K562 (cell line): ENCODE results near the gene LSR. TPM values are rescaled to one million over a fixed set of nuclear protein-coding genes. Genes with fewer than 3 reads are reported as not detected.
A peak's percentile ranks its signal among the peaks of the same experiment; 100 is the strongest.

Source experiments
- ATAC-seq: fragments of 200-7000 bp; cut with Tn5 transposase; 3 replicates; pipeline ENCODE4 v1.9.1; 2020; ENCODE audit warnings: moderate library complexity
- BruUV-seq: library from RNA; stranded (reverse); fragments of 400-500 nt; replicated peaks from 2 replicates; lab custom pipeline; 2021; lab: Mats Ljungman, UMichigan
- CTCF ChIA-PET: fragments of 300-600 bp; formaldehyde crosslinking; extraction: SDS; loops from one replicate; lab custom pipeline; 2021; ENCODE audit warnings: low intra/inter-chr PET ratio; lab: Yijun Ruan, JAX
- POLR2A ChIA-PET: fragments of 300-600, 350-650 bp; sonication (Branson Sonifier 250); formaldehyde crosslinking; extraction: SDS; loops from one replicate; lab custom pipeline; 2021; ENCODE audit warnings: antibody characterized with exemption, inconsistent platforms; lab: Yijun Ruan, JAX
- DNase-seq, 4 experiments: peaks; one replicate each; pipeline versions ENCODE4 v3.0.0 to v3.0.0-alpha.2; 2011 to 2018; ENCODE audit warnings: low spot score in 3 of 4, mixed read lengths in 3 of 4; ENCODE audit errors: extremely low read depth in 1 of 4
- FAIRE-seq: peaks from 2 replicates; lab custom pipeline; 2011; peaks lifted over from hg19 to GRCh38; lab: Jason Lieb, UNC
- H2AFZ ChIP-seq: 2 replicates; pipeline ENCODE4 v1.6.0; 2011; ENCODE audit warnings: low read depth, low read length, control low read depth, inconsistent platforms
- H3K27ac ChIP-seq: fragments of 200-600 bp; 3 replicates; pipeline ENCODE4 v1.8.0; 2011; ENCODE audit warnings: low read depth, mild to moderate bottlenecking, control low read depth, inconsistent platforms, low read length, moderate library complexity, mixed read lengths; ENCODE audit errors: extremely low read depth
- H3K27me3 ChIP-seq, 2 experiments: fragments of 300-600 bp in 1 of 2; 2 replicates in 1 of 2; 3 replicates in 1 of 2; pipeline versions ENCODE4 v1.6.0 to v1.8.0; 2011; ENCODE audit warnings: inconsistent platforms in 2 of 2, low read length in 2 of 2, mild to moderate bottlenecking in 1 of 2, mixed read lengths in 1 of 2, moderate library complexity in 1 of 2; ENCODE audit not compliant: control insufficient read depth in 2 of 2, insufficient read depth in 2 of 2
- H3K36me3 ChIP-seq: fragments of 300-600 bp; 3 replicates; pipeline ENCODE4 v1.8.0; 2011; ENCODE audit warnings: mild to moderate bottlenecking, low read length, inconsistent platforms; ENCODE audit not compliant: control insufficient read depth, insufficient read depth
- H3K4me1 ChIP-seq, 2 experiments: fragments of 200-600 bp in 1 of 2; replicated peaks in 1 of 2; 2 replicates in 1 of 2; 3 replicates in 1 of 2; pipeline versions ENCODE4 v1.5.1 to v1.8.0; 2011; ENCODE audit warnings: inconsistent platforms in 2 of 2, low read length in 2 of 2, mild to moderate bottlenecking in 1 of 2, mixed read lengths in 1 of 2, moderate library complexity in 1 of 2; ENCODE audit not compliant: control insufficient read depth in 2 of 2, insufficient read depth in 2 of 2
- H3K4me2 ChIP-seq: 2 replicates; pipeline ENCODE4 v1.6.1; 2011; ENCODE audit warnings: low read length, control low read depth, inconsistent platforms, mixed read lengths; ENCODE audit not compliant: insufficient read depth
- H3K4me3 ChIP-seq: fragments of 200-600 bp; sonication (generic), shearing (Covaris generic); 2 replicates; pipeline ENCODE4 v1.5.1; 2016; ENCODE audit warnings: control low read depth, inconsistent platforms
- H3K79me2 ChIP-seq: fragments of 200-600 bp; 3 replicates; pipeline ENCODE4 v1.8.0; 2011; ENCODE audit warnings: low read length, inconsistent platforms; ENCODE audit not compliant: control insufficient read depth, insufficient read depth
- H3K9ac ChIP-seq, 2 experiments: 2 replicates each; pipeline versions ENCODE4 v1.6.0 to v1.6.1; 2011; ENCODE audit warnings: low read depth in 2 of 2, low read length in 2 of 2, control low read depth in 1 of 2, inconsistent platforms in 1 of 2, mild to moderate bottlenecking in 1 of 2, mixed read lengths in 1 of 2; ENCODE audit not compliant: insufficient read depth in 1 of 2
- H3K9me1 ChIP-seq: one replicate; pipeline ENCODE4 v1.6.0; 2011; ENCODE audit warnings: inconsistent platforms, mild to moderate bottlenecking, low read length, moderate library complexity; ENCODE audit not compliant: control insufficient read depth, insufficient read depth
- H3K9me3 ChIP-seq: replicated peaks from 2 replicates; pipeline ENCODE4 v1.5.1; 2011; ENCODE audit warnings: low read depth, low read length, inconsistent platforms; ENCODE audit not compliant: control insufficient read depth, insufficient read depth
- H4K20me1 ChIP-seq: replicated peaks from 2 replicates; pipeline ENCODE4 v1.6.1; 2011; ENCODE audit warnings: low read length, inconsistent platforms, mixed read lengths; ENCODE audit not compliant: control insufficient read depth, insufficient read depth
- ARHGAP35 ChIP-seq: fragments of 450-650 bp; IDR thresholded peaks from 2 replicates; pipeline ENCODE4 v1.6.1; 2018; ENCODE audit not compliant: partially characterized antibody
- CBFB ChIP-seq: sonication (generic); formaldehyde crosslinking; IDR thresholded peaks from 2 replicates; pipeline ENCODE4 v1.4.0; 2020; ENCODE audit warnings: mild to moderate bottlenecking, missing genetic modification reagents
- EP300 ChIP-seq: IDR thresholded peaks from 2 replicates; pipeline ENCODE4 v1.6.1; 2012; ENCODE audit warnings: low read length, improper control_type of control experiment
- EP400 ChIP-seq: fragments of 450-650 bp; IDR thresholded peaks from 2 replicates; pipeline ENCODE4 v1.6.1; 2017; ENCODE audit warnings: antibody characterized with exemption, mild to moderate bottlenecking, moderate library complexity
- PRPF4 ChIP-seq: fragments of 200-400 bp; formaldehyde crosslinking; IDR thresholded peaks from one replicate; pipeline ENCODE4 v1.6.1; 2017; ENCODE audit warnings: low read length, low read depth, mild to moderate bottlenecking; ENCODE audit not compliant: insufficient read depth, poor library complexity, severe bottlenecking
- RBBP5 ChIP-seq: fragments of 200-600 bp; sonication (generic); IDR thresholded peaks from 2 replicates; pipeline ENCODE4 v1.6.1; 2012; ENCODE audit warnings: borderline replicate concordance, mild to moderate bottlenecking, low read length, control low read depth, inconsistent platforms; ENCODE audit not compliant: insufficient read depth, poor library complexity, severe bottlenecking
- TRIM24 ChIP-seq, 2 experiments: fragments of 450-650 bp; IDR thresholded peaks; 2 replicates each; pipeline ENCODE4 v1.6.1; 2016
- ZC3H4 ChIP-seq: sonication (generic); formaldehyde crosslinking; IDR thresholded peaks from 2 replicates; pipeline ENCODE4 v1.9.0; 2021; ENCODE audit warnings: missing genetic modification reagents, borderline replicate concordance
- ZSCAN32 ChIP-seq: fragments of 450-650 bp; formaldehyde crosslinking; IDR thresholded peaks from 2 replicates; pipeline ENCODE4 v1.4.0; 2020; ENCODE audit warnings: mild to moderate bottlenecking, moderate library complexity
- WGBS: fragments of 100-300 bp; shearing (Covaris generic); methylation state at CpG from one replicate; pipeline ENCODE4 v1.1.6; 2016; ENCODE audit warnings: low coverage, mixed read lengths; ENCODE audit not compliant: insufficient coverage; ENCODE audit errors: missing lambda C conversion rate; 5-methylcytosine and 5-hydroxymethylcytosine counted together
- in situ Hi-C: fragments of 300-500 bp; cut with MboI; formaldehyde crosslinking; loops from 4 replicates; pipeline ENCODE4 v1.15.0; 2018; ENCODE audit warnings: inconsistent platforms, mixed read lengths
- intact Hi-C: fragments of 100-400 bp; cut with micrococcal nuclease; formaldehyde crosslinking; loops from 2 replicates; pipeline ENCODE4 v1.14.2; 2022
- polyA plus RNA-seq, 8 experiments: library from polyadenylated mRNA; depleted of rRNA in 4 of 8; stranded (reverse) in 5 of 8; unstranded in 3 of 8; fragments of >200 nt; fragmentation: Nextera tagmentation in 2 of 8; fragmentation: Illumina TruSeq in 1 of 8; extraction: Ambion mirVana in 2 of 8; extraction: Trizol in 1 of 8; gene quantifications; 2 replicates each; pipeline versions ENCODE4 v1.2.1 to v1.2.3, GENCODE V29; 2011 to 2014; ENCODE audit warnings: inconsistent platforms in 1 of 8, missing spikeins in 1 of 8
- total RNA-seq, 7 experiments: library from RNA; depleted of rRNA in 6 of 7; stranded (reverse); fragments of >200 nt in 6 of 7; fragmentation: Illumina TruSeq in 2 of 7; extraction: Trizol in 2 of 7; gene quantifications; 2 replicates each; pipeline versions ENCODE4 v1.2.1 to v1.2.3, GENCODE V29; 2011 to 2021; ENCODE audit warnings: low replicate concordance in 1 of 7
- TF ChIP-seq, protein P1 (sequence below), 2 experiments: fragments of 450-650 bp; formaldehyde crosslinking in 1 of 2; IDR thresholded peaks; 2 replicates each; pipeline versions ENCODE4 v1.4.0 to v1.6.1; 2014 to 2020; ENCODE audit warnings: mild to moderate bottlenecking in 2 of 2, borderline replicate concordance in 1 of 2, low read depth in 1 of 2
- TF ChIP-seq, protein P2 (sequence below): fragments of 450-650 bp; IDR thresholded peaks from 2 replicates; pipeline ENCODE4 v1.6.1; 2014; ENCODE audit warnings: low read depth, mild to moderate bottlenecking, moderate library complexity, borderline replicate concordance
- TF ChIP-seq, protein P3 (sequence below): fragments of 250-450 bp; sonication (Bioruptor Pico); IDR thresholded peaks from 2 replicates; pipeline ENCODE4 v1.4.0; 2020

The LSR gene
- total and polyA plus RNA-seq, 9 of the 15 experiments (the other 6 are each of a cell fraction or from before 2014, with no cell fraction given) = 0.44 to 87.9 (median 28.0) TPM

DNA sequence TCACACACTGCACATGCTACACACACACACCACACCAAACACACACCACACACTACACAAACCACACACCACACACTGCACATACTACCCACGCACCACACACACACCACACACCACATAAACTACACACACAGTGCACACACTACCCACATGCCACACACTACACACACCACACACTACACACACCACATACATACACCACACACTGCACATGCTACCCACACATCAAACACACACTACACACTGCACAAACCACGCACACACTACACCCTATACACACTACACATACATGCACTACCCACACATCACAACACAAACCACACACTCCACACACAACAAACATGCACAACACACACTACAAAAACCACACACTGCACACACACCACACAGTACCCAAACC lies 49.1 kb downstream of the LSR start:
- no peaks in the 10 kb centered on the region for H3K79me2 ChIP-seq
- DNase-seq (no peak), FAIRE-seq (no peak), ATAC-seq (no peak)
- no peaks in the 10 kb centered on the region for H3K9me3 ChIP-seq
- H3K4me2 ChIP-seq = no peak overlapping the region; the same call in 1 of the 2 replicates
- in situ Hi-C loops (no loop called here), intact Hi-C loops (no loop called here)
- peaks cover 46 to 69% of the 10 kb centered on the region in 2 experiments for H3K4me1 ChIP-seq
- H3K9ac ChIP-seq = no peak overlapping the region
- H3K36me3 ChIP-seq = no peaks in the 10 kb centered on the region
- BruUV-seq = no TSS peak
- 76% methylated on average over 2 of the region's 2 CpGs for WGBS
- peaks cover 6% of the 10 kb centered on the region for H3K9me1 ChIP-seq
- H4K20me1 ChIP-seq = no peaks in the 10 kb centered on the region
- peak overlapping the region; percentile 20; the same call in 1 of the 3 replicates for H3K27ac ChIP-seq
- POLR2A ChIA-PET = no interaction called here
- H2AFZ ChIP-seq = no peak overlapping the region
- CTCF ChIA-PET = no interaction called here
- peaks cover 2 to 4% of the 10 kb centered on the region in 2 experiments; a peak in 2 of 5 replicates for H3K27me3 ChIP-seq
- H3K4me3 ChIP-seq = no peak overlapping the region
- TF ChIP-seq RBBP5 (no peak), ZC3H4 (CRISPR knock-in tag) (peak; percentile 69), ARHGAP35 (peak; percentile 7), CBFB (peak; percentile 59; the same call in 1 of the 2 replicates), EP300 (no peak), PRPF4 (no peak), EP400 (no peak), TRIM24 (IDR thresholded peaks at IDR 0.05) (peak in 1 of 2 experiments; percentile 13; a peak in 1 of 4 replicates), ZSCAN32 (CRISPR knock-in tag) (no peak)
- TF ChIP-seq, protein P1, sequence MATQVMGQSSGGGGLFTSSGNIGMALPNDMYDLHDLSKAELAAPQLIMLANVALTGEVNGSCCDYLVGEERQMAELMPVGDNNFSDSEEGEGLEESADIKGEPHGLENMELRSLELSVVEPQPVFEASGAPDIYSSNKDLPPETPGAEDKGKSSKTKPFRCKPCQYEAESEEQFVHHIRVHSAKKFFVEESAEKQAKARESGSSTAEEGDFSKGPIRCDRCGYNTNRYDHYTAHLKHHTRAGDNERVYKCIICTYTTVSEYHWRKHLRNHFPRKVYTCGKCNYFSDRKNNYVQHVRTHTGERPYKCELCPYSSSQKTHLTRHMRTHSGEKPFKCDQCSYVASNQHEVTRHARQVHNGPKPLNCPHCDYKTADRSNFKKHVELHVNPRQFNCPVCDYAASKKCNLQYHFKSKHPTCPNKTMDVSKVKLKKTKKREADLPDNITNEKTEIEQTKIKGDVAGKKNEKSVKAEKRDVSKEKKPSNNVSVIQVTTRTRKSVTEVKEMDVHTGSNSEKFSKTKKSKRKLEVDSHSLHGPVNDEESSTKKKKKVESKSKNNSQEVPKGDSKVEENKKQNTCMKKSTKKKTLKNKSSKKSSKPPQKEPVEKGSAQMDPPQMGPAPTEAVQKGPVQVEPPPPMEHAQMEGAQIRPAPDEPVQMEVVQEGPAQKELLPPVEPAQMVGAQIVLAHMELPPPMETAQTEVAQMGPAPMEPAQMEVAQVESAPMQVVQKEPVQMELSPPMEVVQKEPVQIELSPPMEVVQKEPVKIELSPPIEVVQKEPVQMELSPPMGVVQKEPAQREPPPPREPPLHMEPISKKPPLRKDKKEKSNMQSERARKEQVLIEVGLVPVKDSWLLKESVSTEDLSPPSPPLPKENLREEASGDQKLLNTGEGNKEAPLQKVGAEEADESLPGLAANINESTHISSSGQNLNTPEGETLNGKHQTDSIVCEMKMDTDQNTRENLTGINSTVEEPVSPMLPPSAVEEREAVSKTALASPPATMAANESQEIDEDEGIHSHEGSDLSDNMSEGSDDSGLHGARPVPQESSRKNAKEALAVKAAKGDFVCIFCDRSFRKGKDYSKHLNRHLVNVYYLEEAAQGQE (IDR thresholded peaks at IDR 0.05; ENCODE audit: borderline replicate concordance) = no peak
- TF ChIP-seq, protein P1 (CRISPR knock-in tag; IDR thresholded peaks at IDR 0.05; ENCODE audit: low read depth) = no peak
- TF ChIP-seq, protein P2, sequence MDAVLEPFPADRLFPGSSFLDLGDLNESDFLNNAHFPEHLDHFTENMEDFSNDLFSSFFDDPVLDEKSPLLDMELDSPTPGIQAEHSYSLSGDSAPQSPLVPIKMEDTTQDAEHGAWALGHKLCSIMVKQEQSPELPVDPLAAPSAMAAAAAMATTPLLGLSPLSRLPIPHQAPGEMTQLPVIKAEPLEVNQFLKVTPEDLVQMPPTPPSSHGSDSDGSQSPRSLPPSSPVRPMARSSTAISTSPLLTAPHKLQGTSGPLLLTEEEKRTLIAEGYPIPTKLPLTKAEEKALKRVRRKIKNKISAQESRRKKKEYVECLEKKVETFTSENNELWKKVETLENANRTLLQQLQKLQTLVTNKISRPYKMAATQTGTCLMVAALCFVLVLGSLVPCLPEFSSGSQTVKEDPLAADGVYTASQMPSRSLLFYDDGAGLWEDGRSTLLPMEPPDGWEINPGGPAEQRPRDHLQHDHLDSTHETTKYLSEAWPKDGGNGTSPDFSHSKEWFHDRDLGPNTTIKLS = no peak
- TF ChIP-seq, protein P3, sequence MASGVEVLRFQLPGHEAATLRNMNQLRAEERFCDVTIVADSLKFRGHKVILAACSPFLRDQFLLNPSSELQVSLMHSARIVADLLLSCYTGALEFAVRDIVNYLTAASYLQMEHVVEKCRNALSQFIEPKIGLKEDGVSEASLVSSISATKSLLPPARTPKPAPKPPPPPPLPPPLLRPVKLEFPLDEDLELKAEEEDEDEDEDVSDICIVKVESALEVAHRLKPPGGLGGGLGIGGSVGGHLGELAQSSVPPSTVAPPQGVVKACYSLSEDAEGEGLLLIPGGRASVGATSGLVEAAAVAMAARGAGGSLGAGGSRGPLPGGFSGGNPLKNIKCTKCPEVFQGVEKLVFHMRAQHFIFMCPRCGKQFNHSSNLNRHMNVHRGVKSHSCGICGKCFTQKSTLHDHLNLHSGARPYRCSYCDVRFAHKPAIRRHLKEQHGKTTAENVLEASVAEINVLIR (CRISPR knock-in tag) = no peak
